HG03378 (cell line): ENCODE data around the gene ASB7.

Source experiments
- ATAC-seq: cut with Tn5 transposase; IDR thresholded peaks from one replicate; pipeline ENCODE4 v1.9.1; 2021; ENCODE audit warnings: mild to moderate bottlenecking, moderate library complexity; ENCODE audit not compliant: unreplicated experiment

ASB7 gene

GRCh38 chr15:100683434-100683833 lies 81.0 kb downstream of the ASB7 start:
- ATAC-seq, result no peak

- no peak for ATAC-seq
Measured at GRCh38 chr15:100684591-100684990, 82.2 kb downstream of the ASB7 start.

DNA sequence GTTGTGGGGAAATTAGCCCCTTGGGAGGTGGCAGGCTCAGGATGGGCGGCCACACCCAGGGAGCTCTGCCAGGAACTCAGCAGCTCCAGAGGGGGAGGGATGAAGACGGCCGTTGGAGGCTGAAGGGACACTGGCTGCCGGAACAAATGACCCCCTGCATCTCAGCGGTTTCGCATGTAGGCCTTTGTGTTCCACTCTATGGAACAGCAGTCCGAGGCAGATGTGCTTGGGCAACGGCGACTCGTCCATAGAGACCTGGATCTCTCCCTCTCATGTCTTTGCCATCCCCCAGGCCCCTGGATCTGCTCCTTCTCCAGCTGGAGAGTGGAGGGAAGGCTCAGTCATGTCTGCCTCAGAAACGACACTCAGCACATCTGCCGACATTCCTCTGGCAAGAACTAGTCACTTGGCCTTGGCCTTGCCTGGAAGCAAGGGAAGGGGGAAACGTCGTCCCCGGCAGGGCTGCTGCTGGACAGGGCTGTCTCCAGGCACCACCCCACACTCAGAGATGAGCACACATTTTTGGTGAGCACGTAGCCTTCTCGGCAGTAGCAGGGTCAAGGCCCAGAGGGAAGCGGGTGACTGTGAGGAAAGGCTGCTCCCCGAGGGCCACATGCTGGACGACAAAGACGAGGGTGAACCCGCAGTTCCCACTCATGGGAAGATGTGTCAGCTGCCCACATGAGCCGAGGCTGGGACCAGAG lies 83.8 kb downstream of the ASB7 start:
- no peak for ATAC-seq

- no peak for ATAC-seq
Measured at GRCh38 chr15:100686725-100687473, 84.5 kb downstream of the ASB7 start.

DNA sequence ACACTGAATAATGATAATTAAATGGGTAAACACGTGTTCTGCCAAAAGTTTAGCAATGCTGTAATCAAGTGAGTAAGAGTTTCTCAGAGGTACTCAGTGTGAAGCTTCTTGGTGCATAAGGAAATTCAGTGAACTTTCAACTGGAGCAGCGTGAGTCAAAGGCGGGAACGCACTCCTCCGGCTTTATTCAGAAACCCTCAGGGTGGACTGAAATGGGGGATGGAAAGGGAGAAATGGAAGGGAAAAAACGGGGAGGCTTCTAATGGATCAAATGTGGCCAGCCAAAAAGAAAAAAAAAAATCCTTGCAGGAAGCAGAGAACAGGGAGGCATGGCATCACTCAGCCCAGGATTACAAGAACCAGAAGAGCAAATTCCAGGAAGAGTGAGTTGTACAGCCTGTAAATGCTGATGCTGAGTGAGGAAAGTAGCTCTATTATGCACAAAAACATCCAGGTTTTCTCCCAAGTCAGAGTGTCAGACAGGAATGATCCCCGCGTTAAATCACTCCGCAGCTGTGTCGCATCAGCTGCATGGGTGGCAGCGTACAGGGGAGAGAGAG lies 85.3 kb downstream of the ASB7 start:
- ATAC-seq, result no peak

DNA sequence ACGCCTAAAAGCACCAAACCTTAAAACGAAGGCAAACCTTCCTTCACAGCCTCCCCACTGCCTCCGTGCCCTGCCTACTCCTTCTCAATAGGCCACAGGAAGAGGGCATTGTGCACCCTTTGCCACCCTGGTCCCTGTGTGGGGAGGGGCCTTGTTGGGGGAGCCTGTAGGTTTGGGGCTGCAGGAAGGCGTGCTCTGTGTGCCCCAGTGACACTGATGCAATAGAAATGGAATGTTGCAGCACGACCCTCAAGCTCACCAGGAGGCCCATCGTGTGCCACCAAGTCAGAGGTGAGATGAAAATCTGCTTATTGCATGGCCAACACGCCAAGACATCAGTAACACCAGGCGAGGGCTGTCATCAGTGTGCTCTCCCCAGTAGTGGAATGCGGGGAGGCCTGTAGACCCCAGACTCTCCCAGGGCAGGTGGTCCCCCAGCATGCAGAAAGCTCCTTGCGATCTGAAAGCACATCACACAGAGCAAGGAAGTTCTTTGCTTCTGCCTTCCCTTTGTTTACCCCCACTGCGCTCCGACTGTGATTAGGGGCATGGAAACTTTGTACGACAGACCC lies 86.2 kb downstream of the ASB7 start:
- ATAC-seq, result no peak

GRCh38 chr15:100689131-100689899 lies 86.9 kb downstream of the ASB7 start:
- no peak for ATAC-seq

GRCh38 chr15:100690032-100690794 lies 87.8 kb downstream of the ASB7 start:
- ATAC-seq, result no peak

GRCh38 chr15:100690795-100691158 lies 88.4 kb downstream of the ASB7 start:
- no peak for ATAC-seq

GRCh38 chr15:100691321-100691720 lies 88.9 kb downstream of the ASB7 start:
- no peak for ATAC-seq

GRCh38 chr15:100692246-100692645 lies 89.9 kb downstream of the ASB7 start:
- ATAC-seq, result no peak

DNA sequence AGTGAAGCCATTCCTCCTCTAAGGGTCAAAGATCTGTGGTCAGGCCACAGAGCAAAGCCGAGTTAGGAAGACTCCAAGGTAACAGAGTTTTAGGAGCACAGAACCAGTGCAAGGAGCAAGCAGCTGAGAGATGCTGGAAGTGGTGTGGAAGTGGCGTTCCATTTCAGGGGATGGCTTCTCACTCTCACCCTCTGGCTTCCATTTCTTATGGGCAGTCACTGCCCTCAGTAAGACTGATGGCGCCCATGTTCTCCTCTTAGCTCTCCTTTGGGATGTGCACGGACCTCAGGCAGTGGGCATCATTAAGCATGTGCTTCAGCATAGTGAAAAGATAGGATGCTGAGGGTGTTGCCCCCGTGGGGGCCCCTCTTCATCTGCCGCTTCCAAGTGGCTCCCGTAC lies 90.3 kb downstream of the ASB7 start:
- no peak for ATAC-seq

GRCh38 chr15:100693451-100693850 lies 91.1 kb downstream of the ASB7 start:
- ATAC-seq, result no peak

- ATAC-seq, result no peak
Measured at GRCh38 chr15:100694381-100695021, 92.1 kb downstream of the ASB7 start.

GRCh38 chr15:100695048-100695447 lies 92.7 kb downstream of the ASB7 start:
- ATAC-seq, result no peak

DNA sequence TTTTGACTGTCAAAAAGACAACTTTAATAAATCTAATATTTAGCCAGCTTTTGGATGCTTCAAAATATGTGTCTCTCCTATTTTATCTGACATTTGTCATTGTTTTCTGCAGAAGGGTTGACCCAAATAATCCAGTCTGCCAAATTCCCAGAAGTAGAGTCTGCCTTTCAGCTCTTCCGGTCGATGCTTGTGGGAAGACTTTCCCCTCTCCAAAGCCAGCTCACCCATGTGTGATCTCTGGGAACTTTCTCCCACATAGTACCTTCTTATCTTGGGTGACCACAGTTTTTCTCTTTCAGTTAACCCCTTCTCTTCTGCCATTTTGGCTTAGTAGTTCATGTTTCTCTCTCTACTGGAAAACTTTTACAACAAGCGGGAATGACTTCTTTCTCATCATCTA lies 94.1 kb downstream of the ASB7 start:
- no peak for ATAC-seq
